GM08714 (cell line): Measurements from ENCODE around the gene FIS1.
A peak's percentile ranks its signal among the peaks of the same experiment; 100 is the strongest.
"Not testable (repeated sequence)": the region's sequence is repeated elsewhere in the genome, so short reads cannot be mapped to it uniquely, and the experiment has no call there.

ENCODE experiments used
- H3K4me3 ChIP-seq: fragments of 200-500 bp; sonication (Bioruptor generic); 2 replicates; pipeline ENCODE4 v1.5.1; 2014; ENCODE audit warnings: mild to moderate bottlenecking, low read length, inconsistent platforms
- ZNF274 ChIP-seq: IDR thresholded peaks from 2 replicates; pipeline ENCODE4 v1.6.1; 2012; ENCODE audit warnings: mild to moderate bottlenecking, low read depth, low read length

Gene FIS1

GRCh38 chr7:101244375-101245146 lies at the start of gene FIS1:
TSS of gene FIS1 (minus strand) at chr7:101245081. CDS start at chr7:101245004, 77 bp downstream.
- TF ChIP-seq ZNF274, result no peak
- peak within 1 kb of the TSS; percentile 71 for H3K4me3 ChIP-seq

GRCh38 chr7:101294039-101294831 lies 49.4 kb upstream of the FIS1 start:
- no peak overlapping the region for H3K4me3 ChIP-seq
- TF ChIP-seq ZNF274, result no peak

GRCh38 chr7:101293069-101294021 lies 48.5 kb upstream of the FIS1 start:
- not testable (repeated sequence) for H3K4me3 ChIP-seq

- H3K4me3 ChIP-seq, result not testable (repeated sequence)
These were observed 47.7 kb upstream of the FIS1 start for GRCh38 chr7:101292566-101292965.

GRCh38 chr7:101290186-101291037 lies 45.5 kb upstream of the FIS1 start:
- H3K4me3 ChIP-seq, result not testable (repeated sequence)

- not testable (repeated sequence) for H3K4me3 ChIP-seq
These were observed 44.8 kb upstream of the FIS1 start for GRCh38 chr7:101289687-101290086.

GRCh38 chr7:101288439-101288838 lies 43.6 kb upstream of the FIS1 start:
- H3K4me3 ChIP-seq, result no peak overlapping the region
- no peak for TF ChIP-seq ZNF274

- H3K4me3 ChIP-seq, result no peak overlapping the region
- no peak for TF ChIP-seq ZNF274
These were observed 42.2 kb upstream of the FIS1 start for GRCh38 chr7:101287032-101287431.

GRCh38 chr7:101285880-101286279 lies 41.0 kb upstream of the FIS1 start:
- H3K4me3 ChIP-seq, result not testable (repeated sequence)

- TF ChIP-seq ZNF274, result no peak
- H3K4me3 ChIP-seq, result no peak overlapping the region
These were observed 40.3 kb upstream of the FIS1 start for GRCh38 chr7:101285171-101285570.

GRCh38 chr7:101280912-101281311 lies 36.0 kb upstream of the FIS1 start:
- not testable (repeated sequence) for H3K4me3 ChIP-seq

GRCh38 chr7:101278461-101279292 lies 33.8 kb upstream of the FIS1 start:
- TF ChIP-seq ZNF274, result no peak
- no peak overlapping the region for H3K4me3 ChIP-seq

GRCh38 chr7:101277155-101277554 lies 32.3 kb upstream of the FIS1 start:
- TF ChIP-seq ZNF274, result no peak
- H3K4me3 ChIP-seq, result no peak overlapping the region
